ENCODE results near the gene SLC25A12. TPM values are rescaled to one million over a fixed set of nuclear protein-coding genes. Genes with fewer than 3 reads are reported as not detected.

Gene SLC25A12
- total RNA-seq, 2 experiments from 2014 or later, result 15.1 to 17.0 TPM

GRCh38 chr2:171847627-171848026 lies 46.4 kb downstream of the SLC25A12 start:
- peaks cover 12% of the 10 kb centered on the region for H3K36me3 Mint-ChIP-seq
- H3K4me1 Mint-ChIP-seq (ENCODE audit: low read depth), result no peaks in the 10 kb centered on the region
- H3K27me3 Mint-ChIP-seq, result no peaks in the 10 kb centered on the region
- H3K27ac Mint-ChIP-seq, result no peak overlapping the region
- no peak for DNase-seq
- H3K9me3 Mint-ChIP-seq, result no peaks in the 10 kb centered on the region
- ChIA-PET POLR2A (no interaction called here), CTCF (interaction anchor here (0.9 kb wide), 1 partner anchor 919 kb away, joined by 3 read pairs; no protein-coding TSS in a partner anchor)
- H3K4me3 Mint-ChIP-seq, result no peak overlapping the region
- intact Hi-C loops (cut with micrococcal nuclease), result no loop called here

- POLR2A ChIA-PET, result no interaction called here
- no peaks in the 10 kb centered on the region for H3K4me1 Mint-ChIP-seq (ENCODE audit: low read depth)
Observed at GRCh38 chr2:171846894-171847293, 47.1 kb downstream of the SLC25A12 start.

GRCh38 chr2:171841996-171842395 lies 52.0 kb downstream of the SLC25A12 start:
- H3K4me3 Mint-ChIP-seq, result no peak overlapping the region
- POLR2A ChIA-PET, result no interaction called here
- H3K27ac Mint-ChIP-seq, result no peak overlapping the region
- H3K36me3 Mint-ChIP-seq, result peaks cover 25% of the 10 kb centered on the region
- no peaks in the 10 kb centered on the region for H3K9me3 Mint-ChIP-seq
- no peaks in the 10 kb centered on the region for H3K27me3 Mint-ChIP-seq
- intact Hi-C loops (cut with micrococcal nuclease), result no loop called here
- no peaks in the 10 kb centered on the region for H3K4me1 Mint-ChIP-seq (ENCODE audit: low read depth)
- CTCF ChIA-PET, result no interaction called here
- DNase-seq, result no peak

More at GRCh38 chr2:171846894-171847293, 47.1 kb downstream of the SLC25A12 start:
- Mint-ChIP-seq H3K27me3 (no peaks in the 10 kb centered on the region), H3K36me3 (peaks cover 8% of the 10 kb centered on the region), H3K27ac (no peak overlapping the region), H3K4me3 (no peak overlapping the region), H3K9me3 (no peaks in the 10 kb centered on the region)
- no peak for DNase-seq
- intact Hi-C loops (cut with micrococcal nuclease), result no loop called here
- CTCF ChIA-PET, result interaction anchor here (0.9 kb wide), 1 partner anchor 918 kb away, joined by 3 read pairs; no protein-coding TSS in a partner anchor

GRCh38 chr2:171837736-171838135 lies 56.3 kb downstream of the SLC25A12 start:
- Mint-ChIP-seq H3K9me3 (no peaks in the 10 kb centered on the region), H3K27ac (no peak overlapping the region), H3K4me1 (ENCODE audit: low read depth) (no peaks in the 10 kb centered on the region), H3K4me3 (no peak overlapping the region), H3K36me3 (peaks cover 51% of the 10 kb centered on the region), H3K27me3 (no peaks in the 10 kb centered on the region)
- CTCF ChIA-PET, result no interaction called here
- POLR2A ChIA-PET, result no interaction called here
- intact Hi-C loops (cut with micrococcal nuclease), result no loop called here
- no peak for DNase-seq

GRCh38 chr2:171836146-171836910 lies 57.7 kb downstream of the SLC25A12 start:
- ChIA-PET POLR2A (no interaction called here), CTCF (interaction anchor here (0.5 kb wide), 1 partner anchor 85 kb away, joined by 6 read pairs; no protein-coding TSS in a partner anchor)
- no peak overlapping the region for H3K4me3 Mint-ChIP-seq
- DNase-seq, result no peak
- H3K4me1 Mint-ChIP-seq (ENCODE audit: low read depth), result no peaks in the 10 kb centered on the region
- H3K27me3 Mint-ChIP-seq, result no peaks in the 10 kb centered on the region
- H3K9me3 Mint-ChIP-seq, result peaks cover 2% of the 10 kb centered on the region
- H3K27ac Mint-ChIP-seq, result no peak overlapping the region
- intact Hi-C loops (cut with micrococcal nuclease), result no loop called here
- H3K36me3 Mint-ChIP-seq, result peaks cover 60% of the 10 kb centered on the region

GRCh38 chr2:171835386-171835785 lies 58.7 kb downstream of the SLC25A12 start:
- Mint-ChIP-seq H3K4me1 (ENCODE audit: low read depth) (no peaks in the 10 kb centered on the region), H3K9me3 (peaks cover 5% of the 10 kb centered on the region), H3K27me3 (no peaks in the 10 kb centered on the region), H3K4me3 (no peak overlapping the region), H3K36me3 (peaks cover 64% of the 10 kb centered on the region), H3K27ac (no peak overlapping the region)
- CTCF ChIA-PET, result no interaction called here
- DNase-seq, result no peak
- intact Hi-C loops (cut with micrococcal nuclease), result no loop called here
- POLR2A ChIA-PET, result no interaction called here

- no peak overlapping the region for H3K27ac Mint-ChIP-seq
- intact Hi-C loops (cut with micrococcal nuclease), result no loop called here
- peaks cover 64% of the 10 kb centered on the region for H3K36me3 Mint-ChIP-seq
- no peak for DNase-seq
- peaks cover 5% of the 10 kb centered on the region for H3K9me3 Mint-ChIP-seq
- no peaks in the 10 kb centered on the region for H3K4me1 Mint-ChIP-seq (ENCODE audit: low read depth)
- ChIA-PET CTCF (no interaction called here), POLR2A (no interaction called here)
- H3K4me3 Mint-ChIP-seq, result no peak overlapping the region
- no peaks in the 10 kb centered on the region for H3K27me3 Mint-ChIP-seq
Observed at GRCh38 chr2:171834286-171834685, 59.8 kb downstream of the SLC25A12 start.

- H3K36me3 Mint-ChIP-seq, result peaks cover 61% of the 10 kb centered on the region
- H3K9me3 Mint-ChIP-seq, result peaks cover 5% of the 10 kb centered on the region
- H3K27ac Mint-ChIP-seq, result no peak overlapping the region
- DNase-seq, result no peak
- no peaks in the 10 kb centered on the region for H3K4me1 Mint-ChIP-seq (ENCODE audit: low read depth)
- ChIA-PET POLR2A (no interaction called here), CTCF (no interaction called here)
- H3K4me3 Mint-ChIP-seq, result no peak overlapping the region
- intact Hi-C loops (cut with micrococcal nuclease), result no loop called here
- H3K27me3 Mint-ChIP-seq, result no peaks in the 10 kb centered on the region
Observed at GRCh38 chr2:171832489-171832888, 61.6 kb downstream of the SLC25A12 start.

GRCh38 chr2:171830039-171830438 lies 64.0 kb downstream of the SLC25A12 start:
- no peak overlapping the region for H3K4me3 Mint-ChIP-seq
- H3K9me3 Mint-ChIP-seq, result peaks cover 5% of the 10 kb centered on the region
- POLR2A ChIA-PET, result no interaction called here
- no peak overlapping the region for H3K27ac Mint-ChIP-seq
- intact Hi-C loops (cut with micrococcal nuclease), result no loop called here
- DNase-seq, result no peak
- H3K36me3 Mint-ChIP-seq, result peaks cover 50% of the 10 kb centered on the region
- no peaks in the 10 kb centered on the region for H3K27me3 Mint-ChIP-seq
- no peaks in the 10 kb centered on the region for H3K4me1 Mint-ChIP-seq (ENCODE audit: low read depth)
- CTCF ChIA-PET, result no interaction called here

- Mint-ChIP-seq H3K4me3 (no peak overlapping the region), H3K27me3 (no peaks in the 10 kb centered on the region), H3K9me3 (no peaks in the 10 kb centered on the region), H3K4me1 (ENCODE audit: low read depth) (no peaks in the 10 kb centered on the region), H3K27ac (no peak overlapping the region), H3K36me3 (peaks cover 13% of the 10 kb centered on the region)
- CTCF ChIA-PET, result interaction anchor here (0.6 kb wide), 2 partner anchors 38 to 250 kb away, joined by 3 to 4 read pairs; no protein-coding TSS in a partner anchor
- intact Hi-C loops (cut with micrococcal nuclease), result no loop called here
- no peak for DNase-seq
- POLR2A ChIA-PET, result no interaction called here
Observed at GRCh38 chr2:171824086-171824485, 70.0 kb downstream of the SLC25A12 start.

- H3K4me1 Mint-ChIP-seq (ENCODE audit: low read depth), result no peaks in the 10 kb centered on the region
- intact Hi-C loops (cut with micrococcal nuclease), result no loop called here
- DNase-seq, result no peak
- no peak overlapping the region for H3K4me3 Mint-ChIP-seq
- ChIA-PET CTCF (no interaction called here), POLR2A (no interaction called here)
- H3K9me3 Mint-ChIP-seq, result no peaks in the 10 kb centered on the region
- no peaks in the 10 kb centered on the region for H3K27me3 Mint-ChIP-seq
- no peak overlapping the region for H3K27ac Mint-ChIP-seq
- H3K36me3 Mint-ChIP-seq, result peaks cover 13% of the 10 kb centered on the region
Observed at GRCh38 chr2:171822525-171823322, 71.3 kb downstream of the SLC25A12 start.

- DNase-seq, result no peak
- H3K27me3 Mint-ChIP-seq, result no peaks in the 10 kb centered on the region
- H3K4me1 Mint-ChIP-seq (ENCODE audit: low read depth), result no peaks in the 10 kb centered on the region
- no peak overlapping the region for H3K4me3 Mint-ChIP-seq
- ChIA-PET POLR2A (no interaction called here), CTCF (no interaction called here)
- H3K36me3 Mint-ChIP-seq, result peaks cover 12% of the 10 kb centered on the region
- intact Hi-C loops (cut with micrococcal nuclease), result no loop called here
- H3K9me3 Mint-ChIP-seq, result no peaks in the 10 kb centered on the region
- H3K27ac Mint-ChIP-seq, result no peak overlapping the region
Observed at GRCh38 chr2:171819453-171819852, 74.6 kb downstream of the SLC25A12 start.
